Stimulated activated memory B cell treated with anti-CD40 and anti-IgM and Interleukin-4, amounts not matched to agents 10 μg/mL and 1 μg/mL and 100 μg/mL, for 72 hours (primary cell): Measurements from ENCODE around the gene ZNF213.

Source experiments
- ATAC-seq: fragments of 150-1000 bp; cut with Tn5 transposase; 2 replicates; pipeline ENCODE4 v1.10.0; 2021
- H3K27ac Mint-ChIP-seq: one replicate; pipeline ENCODE4 v1.8.0; 2022; ENCODE audit warnings: mild to moderate bottlenecking, mixed read lengths
- H3K27me3 Mint-ChIP-seq: one replicate; pipeline ENCODE4 v1.8.0; 2022; ENCODE audit warnings: mixed read lengths
- H3K36me3 Mint-ChIP-seq: one replicate; pipeline ENCODE4 v1.8.0; 2022; ENCODE audit warnings: mixed read lengths
- H3K4me1 Mint-ChIP-seq: one replicate; pipeline ENCODE4 v1.8.0; 2022; ENCODE audit warnings: mixed read lengths
- H3K4me3 Mint-ChIP-seq: one replicate; pipeline ENCODE4 v1.8.0; 2022; ENCODE audit warnings: mild to moderate bottlenecking, moderate library complexity, mixed read lengths
- H3K9me3 Mint-ChIP-seq: one replicate; pipeline ENCODE4 v1.8.0; 2022; ENCODE audit warnings: mixed read lengths

The ZNF213 gene

GRCh38 chr16:3097266-3097665, 37.6 kb upstream of the ZNF213 start:
- Mint-ChIP-seq H3K4me1 (peaks cover 26% of the 10 kb centered on the region), H3K4me3 (no peak overlapping the region), H3K36me3 (no peaks in the 10 kb centered on the region), H3K9me3 (no peaks in the 10 kb centered on the region), H3K27ac (no peak overlapping the region), H3K27me3 (no peaks in the 10 kb centered on the region)
- no peak for ATAC-seq

GRCh38 chr16:3098459-3099394, 36.1 kb upstream of the ZNF213 start, which contains the start of gene ZSCAN10:
Gene ZSCAN10, minus strand, starts transcription at chr16:3099294. Its CDS starts 6,357 bp downstream, at chr16:3092937.
- ATAC-seq = no peak
- H3K36me3 Mint-ChIP-seq = no peaks in the 10 kb centered on the region
- H3K27ac Mint-ChIP-seq = no peak within 1 kb of the TSS
- peak within 1 kb of the TSS; percentile 77 for H3K4me3 Mint-ChIP-seq
- H3K27me3 Mint-ChIP-seq = no peaks in the 10 kb centered on the region
- no peaks in the 10 kb centered on the region for H3K9me3 Mint-ChIP-seq
- H3K4me1 Mint-ChIP-seq = peaks cover 26% of the 10 kb centered on the region

- ATAC-seq = no peak
- H3K27ac Mint-ChIP-seq = no peak overlapping the region
- H3K27me3 Mint-ChIP-seq = no peaks in the 10 kb centered on the region
- no peaks in the 10 kb centered on the region for H3K9me3 Mint-ChIP-seq
- H3K36me3 Mint-ChIP-seq = no peaks in the 10 kb centered on the region
- no peak overlapping the region for H3K4me3 Mint-ChIP-seq
- H3K4me1 Mint-ChIP-seq = peaks cover 24% of the 10 kb centered on the region
These were observed 35.5 kb upstream of the ZNF213 start for GRCh38 chr16:3099395-3099731.

- H3K27me3 Mint-ChIP-seq = no peaks in the 10 kb centered on the region
- H3K4me3 Mint-ChIP-seq = peak overlapping the region; percentile 77
- H3K36me3 Mint-ChIP-seq = no peaks in the 10 kb centered on the region
- H3K27ac Mint-ChIP-seq = peak overlapping the region; percentile 58
- ATAC-seq = peak; percentile 93
- peaks cover 19% of the 10 kb centered on the region for H3K4me1 Mint-ChIP-seq
- no peaks in the 10 kb centered on the region for H3K9me3 Mint-ChIP-seq
These were observed 34.9 kb upstream of the ZNF213 start for GRCh38 chr16:3099732-3100499.

- peak overlapping the region; percentile 58 for H3K27ac Mint-ChIP-seq
These were observed 33.6 kb upstream of the ZNF213 start for GRCh38 chr16:3101018-3101840.

GRCh38 chr16:3101841-3102470, 32.9 kb upstream of the ZNF213 start:
- no peaks in the 10 kb centered on the region for H3K27me3 Mint-ChIP-seq
- no peak overlapping the region for H3K27ac Mint-ChIP-seq
- H3K4me1 Mint-ChIP-seq = peaks cover 29% of the 10 kb centered on the region
- H3K4me3 Mint-ChIP-seq = no peak overlapping the region
- H3K36me3 Mint-ChIP-seq = no peaks in the 10 kb centered on the region
- no peak for ATAC-seq
- H3K9me3 Mint-ChIP-seq = no peaks in the 10 kb centered on the region

More at GRCh38 chr16:3101018-3101840, 33.6 kb upstream of the ZNF213 start:
- Mint-ChIP-seq H3K4me3 (peak overlapping the region; percentile 31), H3K4me1 (peaks cover 25% of the 10 kb centered on the region), H3K36me3 (no peaks in the 10 kb centered on the region), H3K27me3 (no peaks in the 10 kb centered on the region), H3K9me3 (no peaks in the 10 kb centered on the region)
- ATAC-seq = no peak

- peaks cover 7% of the 10 kb centered on the region for H3K27me3 Mint-ChIP-seq
- peak overlapping the region; percentile 69 for H3K27ac Mint-ChIP-seq
- H3K9me3 Mint-ChIP-seq = no peaks in the 10 kb centered on the region
- peak overlapping the region; percentile 87 for H3K4me3 Mint-ChIP-seq
- peak; percentile 98 for ATAC-seq
- H3K4me1 Mint-ChIP-seq = peaks cover 19% of the 10 kb centered on the region
- H3K36me3 Mint-ChIP-seq = no peaks in the 10 kb centered on the region
These were observed 28.5 kb upstream of the ZNF213 start for GRCh38 chr16:3106205-3106928.

- Mint-ChIP-seq H3K27me3 (peaks cover 50% of the 10 kb centered on the region), H3K9me3 (no peaks in the 10 kb centered on the region), H3K4me3 (no peak within 1 kb of the TSS), H3K27ac (no peak within 1 kb of the TSS), H3K36me3 (peaks cover 5% of the 10 kb centered on the region), H3K4me1 (peaks cover 3% of the 10 kb centered on the region)
- ATAC-seq = no peak
These were observed 22.6 kb upstream of the ZNF213 start, which contains the start of gene ZNF205 for GRCh38 chr16:3112058-3112880. Gene ZNF205, plus strand, starts transcription at chr16:3112586. Its CDS starts 845 bp downstream, at chr16:3113431.

GRCh38 chr16:3112881-3113574, 21.8 kb upstream of the ZNF213 start:
- H3K27ac Mint-ChIP-seq = no peak overlapping the region
- peaks cover 5% of the 10 kb centered on the region for H3K36me3 Mint-ChIP-seq
- ATAC-seq = no peak
- H3K27me3 Mint-ChIP-seq = peaks cover 50% of the 10 kb centered on the region
- H3K4me3 Mint-ChIP-seq = no peak overlapping the region
- H3K4me1 Mint-ChIP-seq = no peaks in the 10 kb centered on the region
- H3K9me3 Mint-ChIP-seq = no peaks in the 10 kb centered on the region

- ATAC-seq = peak; percentile 8
- Mint-ChIP-seq H3K27ac (no peak overlapping the region), H3K36me3 (peaks cover 5% of the 10 kb centered on the region), H3K9me3 (no peaks in the 10 kb centered on the region), H3K4me1 (no peaks in the 10 kb centered on the region), H3K27me3 (peaks cover 50% of the 10 kb centered on the region), H3K4me3 (no peak overlapping the region)
These were observed 20.9 kb upstream of the ZNF213 start for GRCh38 chr16:3113765-3114479.

- Mint-ChIP-seq H3K27me3 (peaks cover 50% of the 10 kb centered on the region), H3K4me1 (no peaks in the 10 kb centered on the region), H3K36me3 (peaks cover 5% of the 10 kb centered on the region), H3K27ac (no peak overlapping the region), H3K9me3 (no peaks in the 10 kb centered on the region), H3K4me3 (no peak overlapping the region)
- no peak for ATAC-seq
These were observed 19.8 kb upstream of the ZNF213 start for GRCh38 chr16:3115003-3115402.

- ATAC-seq = no peak
- no peaks in the 10 kb centered on the region for H3K4me1 Mint-ChIP-seq
- H3K36me3 Mint-ChIP-seq = peaks cover 5% of the 10 kb centered on the region
- H3K9me3 Mint-ChIP-seq = no peaks in the 10 kb centered on the region
- H3K4me3 Mint-ChIP-seq = no peak overlapping the region
- no peak overlapping the region for H3K27ac Mint-ChIP-seq
- H3K27me3 Mint-ChIP-seq = peaks cover 45% of the 10 kb centered on the region
These were observed 19.3 kb upstream of the ZNF213 start for GRCh38 chr16:3115561-3115960.
